Measurements from ENCODE around the gene VIP. TPM values are rescaled to one million over a fixed set of nuclear protein-coding genes. Genes with fewer than 3 reads are reported as not detected.

The VIP gene
- total and polyA plus RNA-seq, 2 of the 4 experiments (the other 2 are of a cell fraction): not detected

DNA sequence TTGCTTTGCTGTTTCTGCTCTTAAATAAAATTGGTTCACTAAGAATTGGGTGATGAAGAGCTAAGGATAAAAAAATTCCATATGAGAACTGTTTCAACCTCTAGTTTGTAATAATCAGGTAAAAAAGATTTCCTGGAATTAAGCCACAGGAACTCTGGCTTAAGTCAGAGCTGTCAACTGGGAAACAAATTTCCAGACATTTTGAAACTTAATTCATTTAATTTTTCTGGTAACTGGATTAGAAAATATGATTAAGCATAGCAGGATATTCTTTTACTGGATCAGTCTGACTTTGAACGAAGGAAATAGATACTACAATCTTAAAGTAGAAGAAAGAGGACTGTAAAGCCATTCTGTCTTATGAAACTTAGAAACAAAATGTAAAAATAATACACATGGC is 1.3 kb upstream of the VIP start:
- DNase-seq: no peak
- no peak overlapping the region for H4K8ac ChIP-seq (ENCODE audit: low read depth in 2 of 2, low read length in 2 of 2)
- H3K4me3 ChIP-seq (ENCODE audit: insufficient read depth, low read depth, low read length): no peak overlapping the region
- no peaks in the 10 kb centered on the region for H3K9me3 ChIP-seq (ENCODE audit: control insufficient read depth, insufficient read depth, low read length)
- no peaks in the 10 kb centered on the region for H3K36me3 ChIP-seq (ENCODE audit: control insufficient read depth, insufficient read depth, low read length)
- intact Hi-C loops (cut with micrococcal nuclease) (loop anchor here (1.0 to 5.0 kb wide), 2 partner anchors 148 to 197 kb away; no protein-coding TSS in a partner anchor), dilution Hi-C loops (cut with HindIII; ENCODE audit: low sequenced_read_pairs, unreplicated experiment) (no loop called here), in situ Hi-C loops (cut with MboI; ENCODE audit: low sequenced_read_pairs) (loop anchor here (10.0 kb wide), 1 partner anchor 205 kb away; no protein-coding TSS in a partner anchor)
- H3K27me3 ChIP-seq (ENCODE audit: control insufficient read depth, insufficient read depth, low read length): no peaks in the 10 kb centered on the region
- H3K4ac ChIP-seq (ENCODE audit: low read depth, low read length): no peak overlapping the region
- H3K56ac ChIP-seq (ENCODE audit: extremely low read depth, insufficient read depth, low read length): no peak overlapping the region
- H3K9ac ChIP-seq (ENCODE audit: low read depth, low read length): no peak overlapping the region
- no peak overlapping the region for H3K14ac ChIP-seq (replicated peaks; ENCODE audit: low read depth, low read length)
- POLR2A ChIA-PET (ENCODE audit: unreplicated experiment): no interaction called here
- H4K91ac ChIP-seq (ENCODE audit: insufficient read depth, low read depth, low read length): no peak overlapping the region
- H2BK120ac ChIP-seq (ENCODE audit: low read depth, low read length): no peak overlapping the region
- no peak for TF ChIP-seq MAFK (IDR thresholded peaks at IDR 0.05; ENCODE audit: low read depth, low read length)
- H4K5ac ChIP-seq (ENCODE audit: low read depth, low read length): no peak overlapping the region
- ATAC-seq (ENCODE audit: low read depth): no peak
- no peak overlapping the region for H2AK9ac ChIP-seq (replicated peaks; ENCODE audit: low read depth, low read length, poor library complexity)
- CTCF ChIA-PET: interaction anchor here (1.1 kb wide), 1 partner anchor 66 kb away, joined by 3 read pairs; no protein-coding TSS in a partner anchor
- H2BK5ac ChIP-seq (ENCODE audit: low read depth, low read length, poor library complexity, severe bottlenecking): no peak overlapping the region
- H3K9me1 ChIP-seq (ENCODE audit: insufficient read depth, low read length): peaks cover 5% of the 10 kb centered on the region; the same call in 1 of the 2 replicates
- H2BK20ac ChIP-seq (ENCODE audit: low read depth, low read length): no peak overlapping the region
- H3K4me2 ChIP-seq (ENCODE audit: low read depth, low read length): no peak overlapping the region
- no peak overlapping the region for H2BK15ac ChIP-seq (ENCODE audit: low read depth, low read length)
- no peak overlapping the region for H3K23ac ChIP-seq (ENCODE audit: low read depth, low read length)
- BruUV-seq (replicated peaks): no TSS peak
- H3K27ac ChIP-seq (ENCODE audit: insufficient read depth, low read length): no peak overlapping the region
- WGBS, 2 experiments (ENCODE audit: extremely low coverage in 2 of 2, insufficient read length in 1 of 2): no CpG with 5 or more reads among the region's 1 CpG
- no peak overlapping the region for H3K18ac ChIP-seq (ENCODE audit: low read depth, low read length)
- no peaks in the 10 kb centered on the region for H4K20me1 ChIP-seq (ENCODE audit: insufficient read depth, low read length)
- H3K4me1 ChIP-seq (ENCODE audit: control insufficient read depth, insufficient read depth, low read length): no peaks in the 10 kb centered on the region
- no peaks in the 10 kb centered on the region for H3K79me1 ChIP-seq (ENCODE audit: low read depth in 1 of 2, low read length in 2 of 2)
- H2AK5ac ChIP-seq (ENCODE audit: low read depth, low read length): no peak overlapping the region
- no peak overlapping the region for H2AFZ ChIP-seq (replicated peaks; ENCODE audit: low read length, poor library complexity)
